Brain pericyte (primary cell): ENCODE measurements around the gene EFCAB9.
"Not testable (repeated sequence)": the region's sequence is repeated elsewhere in the genome, so short reads cannot be mapped to it uniquely, and the experiment has no call there.

Experiments used
- DNase-seq: peaks from one replicate; pipeline ENCODE4 v3.0.0-alpha.2; 2012; ENCODE audit warnings: low read depth, low spot score

The EFCAB9 gene

DNA sequence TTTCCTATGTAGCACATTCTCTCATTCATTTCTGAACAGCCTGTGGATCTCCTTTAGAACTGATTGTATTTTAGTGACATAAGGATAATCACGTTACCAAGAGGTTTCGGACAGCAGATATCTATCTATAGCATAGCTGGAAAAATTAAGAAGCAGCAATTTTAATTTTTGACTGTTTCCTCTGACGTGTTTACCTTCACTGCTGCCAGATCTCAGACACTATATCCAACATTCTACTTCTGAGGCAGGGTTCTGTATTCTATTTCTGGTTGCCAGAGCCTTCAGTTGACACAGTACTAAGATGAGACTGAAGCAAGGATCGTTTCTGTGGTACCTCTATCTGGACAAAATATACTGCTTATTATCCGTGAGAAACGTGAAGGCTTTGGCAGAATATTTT is at the start of gene EFCAB9:
Gene EFCAB9, plus strand, starts transcription at position 301 of the 400 bp plus-strand sequence. Its CDS starts 1 bp downstream, at position 302.
- no peak for DNase-seq

GRCh38 chr5:172144291-172144815 is 49.6 kb upstream of the EFCAB9 start:
- DNase-seq = no peak

GRCh38 chr5:172144931-172145869 is 48.8 kb upstream of the EFCAB9 start:
- DNase-seq = no peak

DNA sequence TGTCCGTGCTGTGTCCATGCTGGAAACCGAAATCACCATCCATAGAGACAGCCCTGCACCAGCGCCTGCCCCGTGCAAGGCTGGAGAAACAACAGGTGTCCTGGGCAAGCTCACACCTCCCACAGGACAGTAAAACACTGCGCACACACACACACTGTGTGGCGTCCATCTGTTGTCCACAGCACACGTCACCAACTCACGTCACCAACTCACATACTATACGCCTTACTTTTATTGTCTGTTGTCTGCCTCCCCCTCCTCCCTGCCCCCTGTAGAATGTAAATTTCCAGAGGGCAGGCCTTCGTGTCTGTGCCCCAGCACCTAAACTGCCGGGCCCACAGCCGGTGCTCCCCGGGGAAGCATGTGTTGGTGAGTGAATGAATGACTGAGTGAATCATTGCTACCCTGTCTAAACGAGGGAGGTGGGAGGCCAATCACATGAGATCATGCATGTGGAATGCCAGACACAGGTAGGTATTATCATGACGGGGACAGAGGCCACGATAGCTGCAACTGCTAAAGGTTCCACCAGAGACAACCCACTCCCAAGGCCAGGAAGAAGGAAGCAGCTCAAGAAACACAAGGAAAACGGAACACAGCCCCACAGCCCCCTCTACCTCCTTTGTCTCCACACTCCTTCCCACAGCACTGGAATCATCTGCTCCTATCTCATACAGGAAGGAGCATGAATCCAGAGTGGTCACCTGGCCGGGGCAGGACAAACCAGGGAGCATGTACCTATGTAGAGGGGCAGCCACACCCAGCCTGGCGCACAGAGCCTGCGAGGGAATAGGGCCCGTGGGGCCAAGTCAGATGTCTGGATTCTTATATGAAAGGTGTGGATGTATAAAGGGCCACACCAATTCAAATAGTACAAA is 47.9 kb upstream of the EFCAB9 start:
- no peak for DNase-seq

DNA sequence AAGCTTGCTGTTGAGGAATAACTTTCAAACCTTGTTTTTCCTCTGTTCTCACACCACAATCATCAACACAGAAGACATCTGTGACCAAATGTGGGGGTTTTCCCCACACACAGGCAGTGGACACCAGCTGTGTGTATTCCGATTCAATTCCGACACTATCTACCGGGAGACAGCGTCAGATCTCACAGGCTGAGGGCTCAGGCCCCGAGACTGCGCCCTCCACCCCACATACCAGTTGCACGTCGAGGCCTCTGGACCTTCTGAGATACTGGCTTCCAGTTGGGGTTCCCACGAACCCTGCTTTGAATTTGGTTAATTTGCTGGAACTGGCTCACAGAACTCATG is 47.3 kb upstream of the EFCAB9 start:
- no peak for DNase-seq

GRCh38 chr5:172147857-172148256 is 46.1 kb upstream of the EFCAB9 start:
- no peak for DNase-seq

DNA sequence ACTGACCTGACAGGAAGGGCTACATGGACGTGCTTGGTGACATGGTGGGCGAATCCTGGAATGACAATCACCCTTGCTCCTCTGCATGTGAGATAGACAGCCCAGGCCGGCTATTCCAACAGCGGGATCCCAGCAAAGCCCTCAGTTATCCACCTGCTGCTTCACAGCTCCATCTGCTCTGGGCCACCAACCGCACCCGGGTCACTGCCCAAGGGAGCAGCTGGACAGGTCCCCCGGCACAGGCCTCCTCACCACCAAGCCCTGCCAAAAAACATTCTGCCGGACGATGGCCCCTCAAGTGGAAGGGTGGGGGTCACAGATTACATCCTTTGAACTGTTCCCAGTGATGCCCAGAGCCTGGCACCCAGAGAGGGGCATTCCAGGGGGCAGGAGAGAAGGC is 45.6 kb upstream of the EFCAB9 start:
- DNase-seq = no peak

DNA sequence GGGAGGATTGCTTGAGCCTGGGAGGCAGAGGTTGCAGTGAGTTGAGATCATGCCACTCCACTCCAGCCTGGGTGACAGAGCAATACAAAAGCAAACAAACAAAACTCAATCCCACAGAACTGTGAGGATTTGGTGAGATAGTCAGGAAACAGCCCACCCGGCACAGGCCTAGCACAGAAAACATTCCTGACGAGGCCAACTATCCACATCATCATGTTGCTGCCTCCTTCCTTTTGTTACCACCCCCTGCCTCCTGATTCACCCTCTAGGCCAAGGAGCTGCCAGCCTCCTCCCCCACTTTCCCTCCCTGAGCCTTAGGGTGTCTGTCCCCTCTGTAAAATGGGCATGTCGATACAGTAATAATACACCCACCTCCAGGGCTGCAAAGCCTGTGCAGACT is 44.9 kb upstream of the EFCAB9 start:
- no peak for DNase-seq

DNA sequence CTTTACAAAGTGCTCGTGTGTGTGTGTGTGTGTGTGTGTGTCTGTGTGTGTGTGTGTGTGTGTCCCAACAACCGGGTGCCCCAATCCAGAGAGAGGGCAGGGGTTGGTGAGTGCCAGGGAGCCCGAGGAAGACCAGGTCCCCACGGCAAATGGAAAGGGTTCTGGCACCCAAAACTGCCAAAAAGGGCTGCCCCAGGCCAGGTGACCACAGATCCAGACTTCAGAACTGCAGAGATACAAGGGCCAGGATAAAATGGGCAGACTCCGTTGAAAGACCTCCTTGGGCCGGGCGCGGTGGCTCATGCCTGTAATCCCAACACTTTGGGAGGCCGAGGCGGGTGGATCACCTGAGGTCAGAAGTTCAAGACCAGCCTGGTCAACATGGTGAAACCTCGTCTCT is 44.5 kb upstream of the EFCAB9 start:
- DNase-seq = not testable (repeated sequence)

GRCh38 chr5:172150514-172151425 is 43.2 kb upstream of the EFCAB9 start:
- DNase-seq = no peak

GRCh38 chr5:172151661-172152210 is 42.2 kb upstream of the EFCAB9 start:
- no peak for DNase-seq

DNA sequence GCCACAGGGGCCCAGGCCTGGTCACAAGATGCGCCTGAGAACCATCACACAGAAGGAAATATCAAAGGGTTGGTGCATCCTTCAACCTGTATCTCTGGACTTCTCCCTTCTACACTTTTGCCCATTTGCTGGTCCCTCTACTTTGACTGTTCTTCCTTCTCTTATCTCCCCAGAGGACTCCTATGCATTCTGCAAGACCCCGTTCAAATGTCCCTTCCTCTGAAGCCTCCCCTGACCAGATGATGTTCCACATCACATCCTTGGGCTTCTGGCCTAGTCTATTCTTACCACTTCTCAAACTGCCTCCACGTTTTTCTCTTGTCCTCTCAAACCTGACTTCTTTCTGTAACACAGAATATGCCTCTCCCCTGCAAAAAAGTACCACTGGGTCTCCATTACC is 40.3 kb upstream of the EFCAB9 start:
- DNase-seq = no peak

DNA sequence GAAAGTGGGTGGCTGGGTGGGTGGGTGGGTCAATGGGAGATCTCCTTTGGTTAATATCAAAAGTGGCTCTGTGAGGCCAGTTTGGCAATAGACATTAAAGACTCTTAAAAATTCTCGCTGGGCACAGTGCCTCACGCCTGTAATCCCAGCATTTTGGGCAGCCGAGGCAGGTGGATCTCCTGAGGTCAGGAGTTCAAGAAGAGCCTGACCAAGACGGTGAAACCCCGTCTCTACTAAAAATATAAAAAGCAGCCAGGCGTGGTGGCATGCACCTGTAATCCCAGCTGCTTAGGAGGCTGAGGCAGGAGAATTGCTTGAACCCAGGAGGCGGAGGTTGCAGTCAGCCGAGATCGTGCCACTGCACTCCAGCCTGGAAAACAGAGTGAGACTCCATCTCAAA is 38.9 kb upstream of the EFCAB9 start:
- DNase-seq = not testable (repeated sequence)

DNA sequence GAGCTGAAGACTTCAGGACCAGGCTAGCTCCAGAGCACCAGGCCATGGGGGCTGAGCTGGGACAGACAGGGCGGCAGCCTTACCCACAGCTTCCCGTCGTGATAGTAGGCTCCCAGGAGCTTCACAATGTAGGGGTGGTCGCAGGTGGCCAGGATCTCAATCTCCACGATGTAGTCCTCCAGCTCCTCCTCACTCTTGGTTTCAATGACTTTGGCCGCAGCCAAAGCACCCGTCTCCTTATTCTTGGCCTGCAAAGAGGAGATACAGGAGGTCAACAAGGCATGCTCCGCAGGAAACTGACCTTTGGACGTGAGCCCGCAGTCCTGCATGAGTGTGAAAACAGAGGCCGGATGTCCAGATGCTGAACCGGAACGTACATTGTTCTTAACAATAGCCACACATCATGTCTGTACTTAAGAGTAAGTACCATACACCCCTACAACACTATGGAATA is 37.4 kb upstream of the EFCAB9 start:
- DNase-seq = no peak

DNA sequence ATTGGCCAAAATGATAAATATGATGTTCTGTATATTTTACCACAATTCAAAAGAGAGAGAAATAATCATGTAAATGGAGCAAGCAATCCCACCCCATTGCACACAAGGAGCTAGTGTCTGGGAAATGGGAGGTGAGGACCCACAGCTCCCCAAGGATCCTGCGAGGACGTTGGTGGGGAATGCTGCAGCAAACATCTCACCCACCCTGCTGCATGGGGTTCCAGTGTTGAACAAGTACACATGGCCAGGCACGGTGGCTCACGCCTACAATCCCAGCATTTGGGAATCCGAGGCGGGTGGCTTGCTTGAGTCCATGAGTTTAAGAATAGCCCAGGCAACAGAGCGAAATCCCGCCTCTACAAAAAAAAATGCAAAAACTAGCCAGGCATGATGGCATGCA is 35.0 kb upstream of the EFCAB9 start:
- DNase-seq = no peak

DNA sequence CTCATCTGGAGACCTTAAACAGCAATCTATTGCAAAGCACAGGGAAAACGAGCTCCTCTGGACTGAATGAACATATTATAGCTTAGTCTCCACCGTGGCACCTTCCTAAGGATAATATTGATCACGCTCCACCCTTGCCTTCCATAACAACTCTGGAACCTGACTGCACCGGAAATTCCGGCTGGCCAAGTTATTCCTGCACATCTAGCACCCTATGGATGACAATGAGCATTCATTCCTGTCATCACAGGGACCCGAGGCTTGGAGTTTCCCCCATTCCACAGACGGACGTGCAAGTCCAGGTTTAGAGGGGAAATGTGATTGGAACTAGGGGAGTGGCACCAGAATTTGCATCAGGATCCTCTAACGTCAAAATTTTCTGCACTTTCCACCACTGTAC is 33.5 kb upstream of the EFCAB9 start:
- no peak for DNase-seq

DNA sequence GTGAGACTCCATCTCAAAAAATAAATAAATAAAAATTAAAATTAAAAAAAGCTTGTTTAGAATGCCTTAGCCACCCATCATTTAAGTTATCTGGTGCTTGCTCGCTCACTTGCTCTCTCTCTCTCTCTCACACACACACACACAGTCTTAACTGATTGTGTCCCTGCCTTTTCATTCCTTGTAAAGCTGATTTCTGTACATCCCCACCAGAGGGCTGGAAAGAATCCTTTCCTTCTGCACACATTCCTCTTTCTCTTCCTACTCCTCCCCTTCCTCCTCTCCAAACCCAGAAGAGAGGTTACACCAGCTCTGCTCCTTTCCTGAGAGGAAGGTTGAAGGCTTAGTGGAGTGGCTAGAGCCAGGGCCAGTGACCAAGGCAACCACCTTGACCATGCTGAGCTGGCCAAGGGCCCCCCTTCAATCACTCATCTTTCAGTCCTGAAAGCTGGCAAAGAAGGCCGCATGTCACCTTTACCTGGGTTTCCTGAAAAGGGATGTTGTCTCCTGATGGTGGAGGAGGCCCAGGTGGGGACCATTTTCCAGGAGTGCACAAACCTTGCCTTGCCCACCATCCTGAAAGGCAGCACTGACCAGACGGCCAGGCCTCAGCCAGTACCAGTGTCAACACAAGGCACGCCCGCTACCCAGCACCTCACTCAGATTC is 31.5 kb upstream of the EFCAB9 start:
- no peak for DNase-seq

DNA sequence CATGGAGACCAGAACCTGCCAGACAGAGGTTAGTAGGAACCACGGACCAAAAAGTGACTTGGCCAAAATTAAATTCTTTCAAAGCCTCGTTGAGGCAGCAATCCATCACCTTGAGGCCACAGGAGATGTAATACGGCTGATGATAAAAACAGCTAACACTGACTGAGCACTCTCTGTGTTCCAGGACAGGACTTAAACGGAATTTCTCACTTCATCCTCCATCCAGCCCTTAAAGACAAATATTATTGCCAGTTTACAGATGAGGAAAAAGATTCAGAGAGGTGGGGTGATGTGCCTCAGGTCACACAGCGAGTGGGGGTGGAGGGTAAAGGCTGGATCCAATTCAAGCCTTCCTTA is 31.0 kb upstream of the EFCAB9 start:
- DNase-seq = no peak

DNA sequence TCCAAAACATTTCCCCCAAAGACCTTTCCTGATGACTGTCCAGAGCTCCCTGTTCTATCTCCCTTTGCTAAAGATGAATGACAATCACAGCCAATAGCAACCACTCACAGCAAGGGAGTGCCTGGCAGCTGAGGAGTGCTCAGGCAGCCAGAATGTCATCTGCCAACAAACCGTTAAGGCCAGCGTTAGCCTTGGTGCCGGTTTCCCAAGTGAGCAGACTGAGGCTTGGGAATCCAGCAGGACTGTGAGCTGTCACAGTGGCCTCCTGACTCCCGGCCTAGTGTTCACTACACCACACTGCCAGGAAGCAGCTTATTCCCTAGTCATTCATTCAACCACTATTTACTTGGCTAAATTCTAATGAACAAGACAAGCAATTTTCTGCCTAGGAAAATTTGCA is 30.6 kb upstream of the EFCAB9 start:
- DNase-seq = no peak

DNA sequence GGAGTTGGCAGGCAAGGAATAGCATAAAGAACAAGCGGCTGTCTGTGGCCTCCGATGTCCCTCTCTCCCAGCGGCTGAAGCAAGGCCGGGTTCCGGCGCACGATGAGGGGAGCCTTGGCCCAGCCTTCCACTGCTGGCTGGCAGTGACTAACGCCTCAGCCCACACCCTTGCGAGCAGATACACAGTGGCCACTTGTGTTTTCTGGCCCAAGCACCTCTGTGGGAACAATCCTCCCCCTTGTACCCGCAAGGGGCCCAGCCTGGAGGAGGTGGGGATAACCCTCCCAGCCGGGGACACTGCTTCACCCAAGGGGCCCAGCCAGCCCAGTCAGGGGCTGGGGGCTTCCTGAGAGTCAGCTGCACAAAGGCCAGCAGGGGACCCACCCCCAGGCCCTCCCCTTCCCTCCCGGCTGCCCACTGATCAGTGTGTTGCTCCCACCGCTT is 29.2 kb upstream of the EFCAB9 start:
- DNase-seq = no peak
